ENCODE measurements around the gene ABITRAM.

DNA sequence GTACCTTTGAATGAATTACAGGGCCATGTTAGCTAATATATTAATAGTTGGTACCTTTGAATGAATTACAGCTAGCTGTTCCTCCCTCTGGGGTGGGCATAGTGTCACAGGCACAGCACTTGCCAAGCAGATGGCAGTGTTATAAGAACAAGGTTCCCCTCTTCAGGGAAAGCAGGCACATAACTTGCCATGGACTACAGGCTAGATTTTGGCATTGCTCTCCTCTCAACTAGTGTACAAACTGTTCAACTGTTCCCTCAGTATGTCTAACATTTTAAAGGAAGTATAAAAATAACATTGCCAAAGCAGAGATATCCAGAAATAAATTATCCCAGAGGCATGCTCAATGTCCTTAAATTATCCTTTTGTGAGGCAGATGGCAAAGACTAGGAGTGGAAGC lies 33.7 kb downstream of the ABITRAM start:
- TF ChIP-seq, protein P1, sequence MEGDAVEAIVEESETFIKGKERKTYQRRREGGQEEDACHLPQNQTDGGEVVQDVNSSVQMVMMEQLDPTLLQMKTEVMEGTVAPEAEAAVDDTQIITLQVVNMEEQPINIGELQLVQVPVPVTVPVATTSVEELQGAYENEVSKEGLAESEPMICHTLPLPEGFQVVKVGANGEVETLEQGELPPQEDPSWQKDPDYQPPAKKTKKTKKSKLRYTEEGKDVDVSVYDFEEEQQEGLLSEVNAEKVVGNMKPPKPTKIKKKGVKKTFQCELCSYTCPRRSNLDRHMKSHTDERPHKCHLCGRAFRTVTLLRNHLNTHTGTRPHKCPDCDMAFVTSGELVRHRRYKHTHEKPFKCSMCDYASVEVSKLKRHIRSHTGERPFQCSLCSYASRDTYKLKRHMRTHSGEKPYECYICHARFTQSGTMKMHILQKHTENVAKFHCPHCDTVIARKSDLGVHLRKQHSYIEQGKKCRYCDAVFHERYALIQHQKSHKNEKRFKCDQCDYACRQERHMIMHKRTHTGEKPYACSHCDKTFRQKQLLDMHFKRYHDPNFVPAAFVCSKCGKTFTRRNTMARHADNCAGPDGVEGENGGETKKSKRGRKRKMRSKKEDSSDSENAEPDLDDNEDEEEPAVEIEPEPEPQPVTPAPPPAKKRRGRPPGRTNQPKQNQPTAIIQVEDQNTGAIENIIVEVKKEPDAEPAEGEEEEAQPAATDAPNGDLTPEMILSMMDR (IDR thresholded peaks at IDR 0.05; ENCODE audit: low read depth, low read length): no peak
- no peak for TF ChIP-seq EZH2phosphoT487 (IDR thresholded peaks at IDR 0.05; ENCODE audit: low read depth)
